ENCODE results near the gene POLR1H. TPM values are rescaled to one million over a fixed set of nuclear protein-coding genes. Genes with fewer than 3 reads are reported as not detected.

Gene POLR1H
- polyA plus RNA-seq, 5 donors, result 37.3 to 46.4 (median 40.2) TPM

Other genes with a start within 250 kb of the POLR1H start
- 10 to 100 TPM in 3 of 5 donors, 1 to 10 TPM in 2; 4.6 to 17.0 (median 10.5) TPM for gene HLA-G, start 233.4 kb upstream of the POLR1H start, polyA plus RNA-seq (ENCODE audit: insufficient read depth in 1 of 5, insufficient read length in 5 of 5, low replicate concordance in 1 of 5)
- gene HLA-A, start 118.7 kb upstream of the POLR1H start, polyA plus RNA-seq (ENCODE audit: insufficient read depth in 1 of 5, insufficient read length in 5 of 5, low replicate concordance in 1 of 5), result 100 to 1,000 TPM; 188 to 335 (median 269) TPM
- gene PPP1R11, start 5.9 kb downstream of the POLR1H start, polyA plus RNA-seq (ENCODE audit: insufficient read depth in 1 of 5, insufficient read length in 5 of 5, low replicate concordance in 1 of 5), result 10 to 100 TPM; 55.4 to 59.6 (median 57.2) TPM
- 1 to 10 TPM in 3 of 5 donors, under 1 TPM in 2; 0.64 to 1.4 (median 1.2) TPM for gene RNF39, start 14.5 kb downstream of the POLR1H start, polyA plus RNA-seq (ENCODE audit: insufficient read depth in 1 of 5, insufficient read length in 5 of 5, low replicate concordance in 1 of 5)
- under 1 TPM in 3 of 5 donors, not detected in 2; 0.24 to 0.54 (median 0.27) TPM for gene TRIM31, start 51.8 kb downstream of the POLR1H start, polyA plus RNA-seq (ENCODE audit: insufficient read depth in 1 of 5, insufficient read length in 5 of 5, low replicate concordance in 1 of 5)
- under 1 TPM in 3 of 5 donors, not detected in 2; 0.08 to 0.14 (median 0.12) TPM for gene TRIM40, start 74.9 kb downstream of the POLR1H start, polyA plus RNA-seq (ENCODE audit: insufficient read depth in 1 of 5, insufficient read length in 5 of 5, low replicate concordance in 1 of 5)
- gene TRIM10, start 99.9 kb downstream of the POLR1H start, polyA plus RNA-seq (ENCODE audit: insufficient read depth in 1 of 5, insufficient read length in 5 of 5, low replicate concordance in 1 of 5), result 1 to 10 TPM in 1 of 5 donors, under 1 TPM in 4; 0.34 to 2.6 (median 0.44) TPM
- not detected for gene TRIM15, start 102.3 kb downstream of the POLR1H start, polyA plus RNA-seq (ENCODE audit: insufficient read depth in 1 of 5, insufficient read length in 5 of 5, low replicate concordance in 1 of 5)
- gene TRIM26, start 152.1 kb downstream of the POLR1H start, polyA plus RNA-seq (ENCODE audit: insufficient read depth in 1 of 5, insufficient read length in 5 of 5, low replicate concordance in 1 of 5), result 10 to 100 TPM; 28.8 to 34.6 (median 31.8) TPM

All from right lung (tissue), 5 donors.